Colon (tissue), 2 donors: ENCODE results near the gene SCUBE1.

ENCODE experiments used
- FAIRE-seq: peaks from 2 replicates; lab custom pipeline; 2012; peaks lifted over from hg19 to GRCh38; lab: Jason Lieb, UNC
- donor health status: control.
- donor health status: control.

SCUBE1 gene

DNA sequence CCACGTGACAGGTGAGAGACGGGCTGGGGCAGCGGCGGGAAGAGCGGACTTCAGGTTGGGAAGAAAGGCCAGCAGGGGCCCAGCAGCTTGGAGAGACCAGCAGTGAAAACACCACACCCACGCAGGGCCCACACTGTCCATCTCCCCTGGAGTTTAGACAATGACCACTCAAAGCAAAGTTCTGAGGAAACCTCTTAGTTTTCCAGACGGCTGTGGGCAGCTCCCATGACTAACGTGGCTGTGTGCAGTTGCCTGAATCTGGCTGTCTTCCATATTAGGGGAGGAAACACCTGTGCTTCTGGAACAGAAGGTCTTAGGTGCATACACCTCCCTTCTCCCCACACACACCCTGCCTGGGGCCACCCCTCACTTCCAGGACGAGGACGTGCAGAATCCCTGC, 85.6 kb downstream of the SCUBE1 start:
- FAIRE-seq, result no peak

DNA sequence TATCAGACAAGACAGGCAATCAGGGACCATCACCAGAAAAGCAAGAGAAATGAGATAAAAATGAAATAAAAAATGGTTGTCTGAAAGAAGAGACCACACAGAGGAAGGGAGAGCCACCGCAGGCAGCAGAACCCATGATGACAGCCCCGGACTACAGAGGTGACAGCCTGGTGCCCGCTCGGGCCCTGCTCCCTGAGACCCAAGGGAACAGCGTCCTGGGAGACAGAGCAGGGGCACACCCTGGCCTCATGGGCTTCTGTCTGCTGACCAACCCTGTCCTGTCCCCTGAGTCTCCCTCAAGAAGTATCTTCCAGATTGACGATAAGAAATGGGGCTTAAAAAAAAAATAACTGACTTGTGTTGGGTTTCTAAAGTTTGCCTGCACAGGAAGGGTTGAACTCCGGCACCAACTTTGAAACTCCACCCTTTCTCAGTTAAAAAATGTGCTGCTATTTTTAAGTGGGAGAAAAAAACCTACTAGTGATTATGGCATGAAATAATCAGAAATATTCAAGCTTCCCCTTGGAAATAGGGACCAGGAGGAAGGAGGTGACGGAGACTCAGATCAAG, 86.1 kb downstream of the SCUBE1 start:
- no peak for FAIRE-seq

DNA sequence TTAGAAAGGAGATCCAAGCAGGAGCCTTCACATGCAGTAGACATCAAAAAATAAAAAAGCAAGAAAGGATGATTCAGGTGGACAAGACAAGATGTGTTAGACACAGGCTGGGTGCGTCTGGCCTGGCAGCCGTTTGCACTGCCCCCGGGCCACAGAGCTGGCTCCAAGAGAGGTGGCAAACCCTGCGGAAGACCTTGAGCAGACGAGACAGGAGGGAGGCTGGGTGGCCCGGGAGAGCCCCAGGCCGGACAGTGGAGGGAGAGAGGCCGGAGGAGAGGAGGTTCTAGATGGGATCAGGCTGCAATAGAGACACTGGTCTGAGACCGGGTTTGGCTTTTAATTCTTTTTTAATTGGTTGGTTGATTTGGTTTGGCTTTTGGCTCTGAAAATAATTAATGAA, 86.6 kb downstream of the SCUBE1 start:
- FAIRE-seq, result no peak

DNA sequence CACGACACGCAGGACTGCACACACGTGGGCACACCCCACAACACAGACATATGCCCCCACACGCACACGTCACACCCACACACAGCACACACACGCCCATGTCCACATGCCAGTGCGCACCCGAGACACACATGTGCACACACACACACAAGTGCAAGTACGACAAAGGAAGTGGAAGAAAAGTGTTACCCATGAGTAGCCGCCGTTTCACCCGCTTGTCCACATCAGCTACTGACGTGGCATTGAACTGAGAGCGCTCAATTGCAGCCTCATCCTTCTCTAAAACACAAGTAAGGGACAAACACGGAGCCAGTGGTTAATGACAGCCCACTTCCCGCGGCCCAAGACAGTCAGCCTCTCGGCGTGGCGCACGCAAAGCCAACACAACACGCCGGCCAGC, 87.9 kb downstream of the SCUBE1 start:
- no peak for FAIRE-seq

DNA sequence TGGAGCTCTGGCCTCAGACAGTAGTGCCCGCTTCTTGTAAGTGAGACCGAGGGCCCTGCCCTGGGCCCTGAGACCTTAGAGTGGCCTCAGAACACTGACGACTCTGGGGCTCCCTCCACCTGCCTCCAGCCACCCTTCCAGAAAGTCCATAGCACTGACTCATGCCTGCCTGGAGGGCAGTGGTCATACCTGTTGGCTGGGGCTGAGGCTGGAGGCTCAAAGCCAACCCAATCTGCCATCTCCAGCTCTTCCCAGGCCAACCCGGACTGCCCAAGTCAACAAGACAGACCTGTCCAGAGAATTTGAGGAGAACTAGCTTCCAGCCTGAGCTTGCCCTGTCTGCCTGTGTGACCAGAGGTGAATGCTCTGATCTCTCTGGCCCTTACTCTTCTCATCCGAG, 89.3 kb downstream of the SCUBE1 start:
- no peak for FAIRE-seq

DNA sequence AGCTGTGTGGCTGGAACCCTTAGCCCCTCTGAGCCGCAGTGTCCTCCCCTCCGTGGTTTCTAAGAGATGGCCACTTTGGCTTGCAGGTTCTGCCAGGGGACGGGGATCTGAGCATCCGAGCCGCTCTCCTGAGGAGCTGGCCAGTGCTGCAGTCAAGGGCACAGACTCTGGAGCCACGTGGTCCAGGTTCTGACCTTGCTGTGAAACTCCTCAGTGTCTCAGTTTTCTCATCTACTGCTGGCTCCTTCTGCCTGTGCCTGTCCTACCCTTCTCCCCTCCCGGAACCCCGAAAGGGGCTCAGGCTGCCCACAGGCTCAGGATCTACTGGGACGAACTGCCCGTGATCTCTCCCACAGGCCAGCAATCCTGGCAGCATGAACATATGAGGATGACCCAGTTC, 90.9 kb downstream of the SCUBE1 start:
- no peak for FAIRE-seq

DNA sequence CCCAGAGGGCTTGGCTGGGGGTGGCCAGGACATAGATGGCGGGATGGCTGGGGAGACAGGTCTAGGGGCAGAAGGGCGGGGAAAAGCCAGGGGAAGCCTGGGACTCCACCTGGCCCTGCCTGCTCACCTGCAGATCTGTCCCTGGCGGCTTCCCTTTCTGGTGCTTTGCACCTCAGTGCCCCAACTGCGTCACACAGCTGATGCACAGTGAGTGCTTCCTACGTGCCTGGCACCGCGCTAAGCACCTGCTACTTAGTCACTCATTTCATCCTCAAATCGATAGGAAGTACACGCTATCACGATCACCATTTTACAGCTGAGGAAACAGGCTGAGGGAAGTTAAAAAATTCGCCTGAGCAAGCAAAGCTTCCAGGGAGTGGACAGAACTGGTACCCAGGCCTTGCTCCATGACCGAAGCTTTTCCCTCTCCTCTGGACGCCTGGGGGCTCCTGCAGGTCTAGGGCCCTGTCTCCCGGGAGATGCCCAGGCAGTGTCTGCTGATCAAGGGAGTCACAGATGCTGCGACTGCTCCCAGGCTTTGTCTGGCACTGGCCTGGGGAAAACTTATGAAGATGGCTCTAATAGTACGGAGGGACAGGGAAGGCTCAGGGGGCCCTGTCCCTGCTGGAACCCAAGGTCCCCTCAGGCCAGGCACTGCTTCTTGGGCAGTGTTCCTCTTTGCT, 93.2 kb downstream of the SCUBE1 start:
- FAIRE-seq, result no peak

DNA sequence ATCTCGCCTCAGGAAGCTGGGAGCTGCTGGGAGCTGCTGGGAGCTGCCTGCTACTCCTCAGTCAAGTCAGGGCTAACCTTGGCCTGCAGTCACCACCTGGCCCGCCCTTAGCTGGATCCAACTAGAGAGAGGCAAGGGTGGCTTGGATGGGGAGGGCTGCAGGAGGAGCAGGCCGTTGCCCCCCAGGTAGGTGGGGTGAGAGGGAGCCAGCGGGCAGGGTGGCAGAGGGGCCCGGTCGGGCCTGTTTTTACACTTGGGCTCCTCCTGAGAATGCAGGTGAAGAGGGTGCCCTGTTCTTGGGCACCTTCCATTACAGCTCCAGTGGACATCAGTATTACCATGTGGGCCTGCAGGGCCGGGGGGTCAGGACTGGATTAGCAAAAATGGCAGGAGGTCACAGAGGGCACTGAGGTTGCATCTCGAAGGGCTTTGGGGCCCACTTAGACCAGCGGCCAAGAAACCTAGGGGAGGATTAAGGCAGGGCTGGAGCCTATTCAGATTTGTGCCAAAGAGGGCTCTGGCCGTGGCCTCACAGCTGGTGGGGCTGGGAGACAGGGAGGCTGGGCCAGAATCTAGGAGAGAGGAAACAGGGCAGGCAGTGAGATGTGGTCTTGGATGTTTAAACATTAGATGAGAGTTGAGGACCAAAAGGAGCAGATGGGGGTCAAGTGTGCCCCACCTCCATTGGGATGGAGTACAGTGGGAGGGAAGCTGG, 95.5 kb downstream of the SCUBE1 start:
- FAIRE-seq, result no peak

DNA sequence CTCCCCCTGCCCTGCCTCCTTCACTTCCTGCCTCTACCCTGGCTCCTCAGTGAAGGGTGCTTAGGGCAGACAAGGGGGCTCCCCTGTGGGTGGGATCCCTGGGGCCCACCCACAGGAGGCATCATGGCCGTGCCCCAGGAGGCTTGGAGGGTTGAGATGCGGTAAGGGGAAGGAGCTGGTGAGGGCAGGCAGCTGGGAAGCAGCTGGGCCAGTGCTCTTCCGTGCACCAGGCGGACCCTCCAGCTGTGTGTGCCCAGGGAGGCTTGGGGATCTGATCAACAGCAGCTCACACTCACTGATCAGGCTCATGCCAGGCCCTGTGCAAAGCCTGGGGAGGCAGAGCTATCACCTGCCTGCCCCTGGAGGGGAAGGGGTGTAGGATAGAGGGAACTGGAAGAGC, 97.0 kb downstream of the SCUBE1 start:
- FAIRE-seq, result no peak

DNA sequence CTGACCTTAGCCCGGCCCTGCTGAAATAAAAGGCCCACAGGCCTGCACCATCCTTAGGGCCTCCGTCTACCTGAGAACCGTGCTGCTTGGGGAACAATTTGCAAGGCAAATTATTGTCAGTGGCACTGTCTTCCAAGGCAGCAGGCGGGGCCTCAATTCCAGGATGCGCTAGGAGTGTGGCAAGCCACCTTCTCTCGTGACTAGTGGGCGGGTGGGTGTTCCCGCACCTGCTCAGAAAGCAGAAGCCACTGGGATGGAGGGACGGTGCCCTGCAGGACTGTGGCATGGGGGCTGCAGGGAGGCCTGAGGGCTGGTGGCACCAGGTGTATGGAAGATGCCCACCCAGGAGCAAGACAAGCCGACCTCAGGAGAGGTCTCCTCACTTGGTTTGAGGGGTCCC, 97.5 kb downstream of the SCUBE1 start:
- no peak for FAIRE-seq

DNA sequence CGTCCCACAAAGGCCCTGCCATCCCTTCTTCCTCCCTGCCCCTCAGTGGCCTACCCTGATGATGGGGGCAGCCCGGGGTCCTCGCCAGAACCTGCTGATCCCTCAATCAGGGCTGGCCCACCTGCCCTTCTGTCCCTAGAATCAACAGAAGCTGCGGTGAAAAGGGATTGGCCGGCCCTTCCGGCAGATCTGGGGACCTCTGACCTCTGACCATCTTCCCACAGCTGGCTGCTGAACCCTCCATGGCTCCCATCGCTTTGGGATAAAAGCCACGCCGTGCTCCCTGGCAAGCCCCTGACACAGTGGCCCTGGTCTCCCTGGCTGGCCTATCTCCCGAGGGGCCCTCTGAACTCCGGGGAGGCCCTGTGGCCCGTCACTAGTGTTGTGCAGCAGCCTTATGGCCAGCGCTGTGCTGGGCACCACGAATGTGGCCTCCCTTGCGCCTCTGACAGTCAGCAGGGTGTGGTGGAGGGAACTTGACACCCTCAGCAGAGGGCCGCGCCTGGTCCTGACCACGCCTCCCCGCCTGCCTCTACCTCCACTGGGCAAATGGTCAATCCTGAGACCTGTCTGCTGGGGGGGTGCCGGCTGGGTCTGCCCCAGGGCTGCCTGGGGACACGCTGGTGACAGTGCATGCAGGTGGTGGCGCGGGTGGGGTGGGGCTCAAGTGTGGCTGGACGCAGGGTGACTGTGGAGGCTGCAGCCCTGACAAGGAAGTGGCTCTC, 98.2 kb downstream of the SCUBE1 start:
- no peak for FAIRE-seq

DNA sequence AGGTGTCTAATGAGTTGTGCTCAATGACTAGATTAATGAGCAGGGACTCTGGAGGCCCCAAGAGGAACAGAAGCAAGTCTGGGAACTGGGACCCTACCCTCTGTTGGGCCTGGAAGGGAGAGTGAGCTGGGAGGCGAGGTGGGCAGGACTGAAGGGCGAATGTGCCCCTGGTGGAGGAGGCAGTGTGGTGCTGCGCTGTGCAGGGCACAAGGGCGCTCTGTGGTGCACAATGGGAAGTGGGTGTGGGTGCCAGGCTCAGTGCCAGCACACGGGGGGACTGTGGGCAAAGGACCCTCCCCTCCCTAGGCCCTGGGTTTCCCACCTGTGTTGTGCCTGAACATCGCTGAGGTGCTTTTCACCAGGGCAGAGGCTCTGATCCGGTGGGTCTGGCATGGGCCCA, 98.8 kb downstream of the SCUBE1 start:
- FAIRE-seq, result no peak

DNA sequence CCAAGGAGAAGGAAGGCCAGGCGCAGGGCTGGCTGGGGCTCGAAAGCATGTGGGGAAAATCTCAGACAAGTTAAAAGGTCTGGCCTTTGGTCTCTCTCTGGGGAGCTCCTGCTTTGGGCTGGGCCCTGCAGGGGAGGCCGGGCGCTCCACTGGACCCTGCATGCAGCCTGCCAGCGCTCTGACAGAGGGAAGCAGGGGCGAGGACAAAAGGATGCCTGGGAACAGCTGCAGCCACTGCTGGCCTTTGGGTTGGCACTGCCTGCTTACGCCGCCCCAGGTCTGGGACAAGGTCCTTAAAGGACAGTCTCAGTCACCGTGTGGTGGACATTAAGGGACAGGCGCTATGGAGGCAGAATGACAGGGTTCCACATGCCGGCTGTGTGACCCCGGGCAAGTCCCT, 99.8 kb downstream of the SCUBE1 start:
- no peak for FAIRE-seq

DNA sequence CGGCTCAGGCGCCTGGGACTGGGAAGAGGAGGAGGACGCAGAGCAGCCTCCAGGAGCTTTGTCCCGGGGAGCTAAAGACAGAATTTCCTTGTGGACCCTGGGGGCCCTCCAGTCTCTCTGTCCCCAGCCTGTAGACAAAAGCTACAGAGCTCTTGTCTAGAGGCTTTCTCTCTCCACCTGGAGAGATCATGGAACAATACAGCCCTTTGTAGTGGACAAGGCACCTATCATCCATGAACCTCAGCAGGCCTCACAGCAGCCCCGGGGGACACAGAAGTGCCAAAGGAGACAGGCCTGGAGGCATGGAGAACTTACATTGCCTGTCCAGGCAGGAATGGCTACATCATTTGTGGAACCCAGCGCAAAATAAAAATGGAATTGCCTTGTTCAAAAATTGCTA, 100.5 kb downstream of the SCUBE1 start:
- no peak for FAIRE-seq

DNA sequence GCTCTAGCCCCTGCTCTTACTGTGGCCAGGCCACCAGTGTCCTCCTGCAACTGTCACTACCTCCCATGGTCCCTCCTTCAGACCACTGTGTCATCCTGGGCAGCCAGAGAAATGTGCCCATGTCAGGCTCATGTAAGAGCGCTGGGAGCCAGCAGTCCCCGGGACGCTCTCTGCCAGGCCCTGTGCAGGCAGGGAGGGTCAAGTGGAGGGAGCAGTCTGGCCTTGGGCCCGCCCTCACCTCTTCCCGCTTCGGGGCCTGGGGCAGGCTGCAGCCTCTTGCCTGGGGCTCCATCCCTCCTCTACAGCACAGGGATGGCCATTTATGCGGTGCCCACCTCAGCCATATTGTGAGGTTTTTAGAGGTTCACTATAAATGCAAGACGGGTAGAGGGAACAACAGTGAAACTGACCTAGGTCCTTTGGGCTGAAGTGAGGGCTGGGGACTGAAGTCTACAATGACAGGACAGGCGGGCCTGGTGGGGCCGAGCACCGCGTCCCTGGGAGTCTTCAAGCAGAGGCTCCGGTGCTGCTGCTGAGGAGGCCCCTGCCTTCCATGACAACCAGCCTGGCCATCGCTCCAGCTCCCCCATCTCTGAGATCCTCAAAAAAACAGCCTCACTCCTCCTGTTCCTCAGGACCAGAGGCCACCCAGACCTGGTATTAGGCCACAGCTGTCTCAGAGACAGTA, 101.3 kb downstream of the SCUBE1 start:
- no peak for FAIRE-seq

DNA sequence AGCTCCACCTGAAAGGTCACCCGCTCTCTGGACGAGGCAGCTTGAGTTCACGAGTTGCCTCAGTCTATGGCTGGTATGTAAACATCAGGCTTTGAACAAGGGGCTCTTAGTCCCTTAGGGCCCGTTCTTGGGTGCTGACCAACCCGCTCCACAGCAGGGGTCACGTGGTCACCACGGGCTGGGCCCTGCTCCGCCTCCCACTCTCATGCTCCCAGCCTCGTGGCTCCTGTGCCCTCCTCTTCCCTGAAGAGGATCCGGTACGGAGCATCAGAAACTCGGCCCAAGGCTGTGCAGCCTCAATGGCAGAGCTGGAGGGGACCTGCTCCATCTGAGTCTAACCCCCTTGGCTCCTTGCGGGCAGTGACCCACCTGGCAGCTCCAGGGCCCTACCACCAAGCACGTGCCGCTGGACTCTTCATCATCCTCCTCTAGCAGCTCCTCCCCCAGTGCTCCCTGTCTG, 102.0 kb downstream of the SCUBE1 start:
- FAIRE-seq, result no peak

DNA sequence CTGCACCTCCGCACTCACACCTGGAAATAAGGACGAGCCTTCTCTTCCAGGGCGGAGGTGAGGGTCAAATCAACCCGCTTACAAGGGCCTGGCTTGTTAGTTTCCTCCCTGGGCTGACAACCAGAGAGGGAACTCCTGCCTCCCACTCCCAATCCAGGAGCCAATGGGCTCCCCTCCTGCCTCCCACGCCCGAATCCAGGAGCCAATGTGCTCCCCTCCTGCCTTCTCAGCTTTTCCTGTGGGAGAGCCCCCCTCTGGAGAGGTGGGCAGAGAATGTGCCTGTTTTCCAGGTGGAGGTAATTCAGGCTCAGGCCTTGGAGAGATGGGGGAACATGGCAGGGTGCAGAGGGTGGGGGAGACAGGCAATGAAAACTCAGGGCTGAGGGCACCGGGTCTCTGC, 102.6 kb downstream of the SCUBE1 start:
- FAIRE-seq, result no peak

DNA sequence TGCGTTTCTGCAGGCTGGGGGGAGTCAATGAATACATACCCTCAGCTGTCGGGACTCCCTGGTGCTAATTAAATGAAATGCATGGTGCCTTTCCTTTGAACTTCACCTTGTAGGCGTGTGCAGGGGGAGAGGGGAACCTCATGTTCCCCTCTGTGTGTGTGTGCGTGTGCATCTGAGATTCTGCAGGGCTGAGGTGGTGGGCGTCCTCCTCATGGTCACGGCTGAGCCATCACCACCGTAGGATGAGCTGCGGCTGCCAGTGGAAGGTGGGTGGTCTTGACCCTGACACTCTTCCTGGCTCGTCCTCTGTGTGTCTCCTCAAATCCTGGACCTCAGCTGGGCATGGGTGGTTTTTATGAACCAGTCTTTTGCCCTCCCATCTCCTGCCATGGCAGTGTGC, 103.2 kb downstream of the SCUBE1 start:
- FAIRE-seq, result no peak

DNA sequence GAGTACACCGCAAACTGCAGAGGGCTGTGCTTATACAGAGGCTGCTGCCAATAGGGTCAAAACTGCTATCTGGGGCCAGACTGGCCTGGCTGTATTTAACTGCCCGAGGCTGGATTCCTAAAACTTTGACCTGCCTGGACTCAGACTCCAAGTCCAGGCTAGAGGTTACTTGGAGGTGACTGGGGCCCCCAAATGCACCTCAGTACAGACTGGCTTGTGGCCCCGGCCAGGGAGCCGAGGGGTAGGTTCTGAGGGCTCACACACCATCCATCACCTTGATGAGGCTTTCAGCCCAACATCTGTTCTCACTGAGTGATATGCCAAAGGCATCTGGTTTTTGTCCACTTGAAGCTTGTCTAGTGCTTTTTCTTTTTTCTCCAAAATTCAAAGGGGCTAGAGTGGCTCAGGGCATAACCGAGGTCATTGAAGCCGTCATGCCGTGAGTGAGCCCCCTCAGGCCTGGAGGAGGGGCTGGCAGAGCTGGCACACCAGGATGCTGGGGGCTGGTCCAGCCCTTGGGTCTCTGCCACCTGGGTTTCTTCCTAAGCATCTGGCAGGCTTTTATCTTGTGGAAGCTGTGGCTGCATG, 103.9 kb downstream of the SCUBE1 start:
- no peak for FAIRE-seq

DNA sequence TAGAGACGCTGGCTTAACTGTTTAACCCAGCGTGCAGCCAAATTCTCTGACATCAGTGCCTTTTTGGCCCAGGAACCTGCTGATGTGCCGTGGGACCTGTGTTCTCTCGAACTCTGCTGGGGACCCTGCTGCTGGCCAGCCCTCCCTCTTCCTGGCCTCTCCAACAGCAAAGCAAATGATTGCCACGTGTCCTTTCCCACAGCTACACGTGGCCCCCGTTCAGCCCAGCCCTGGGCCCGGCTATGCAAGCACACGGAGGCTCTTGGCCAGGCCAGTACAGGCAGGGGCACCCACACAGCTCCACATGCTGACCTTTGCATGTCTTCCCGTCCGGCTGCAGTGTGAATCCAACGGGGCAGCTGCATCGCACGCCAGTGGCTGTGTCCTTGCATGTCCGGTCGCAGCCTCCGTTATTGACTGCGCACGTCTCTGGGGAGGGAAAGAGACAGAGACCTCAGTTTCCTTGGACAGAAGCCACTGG, 104.6 kb downstream of the SCUBE1 start:
- FAIRE-seq, result no peak

DNA sequence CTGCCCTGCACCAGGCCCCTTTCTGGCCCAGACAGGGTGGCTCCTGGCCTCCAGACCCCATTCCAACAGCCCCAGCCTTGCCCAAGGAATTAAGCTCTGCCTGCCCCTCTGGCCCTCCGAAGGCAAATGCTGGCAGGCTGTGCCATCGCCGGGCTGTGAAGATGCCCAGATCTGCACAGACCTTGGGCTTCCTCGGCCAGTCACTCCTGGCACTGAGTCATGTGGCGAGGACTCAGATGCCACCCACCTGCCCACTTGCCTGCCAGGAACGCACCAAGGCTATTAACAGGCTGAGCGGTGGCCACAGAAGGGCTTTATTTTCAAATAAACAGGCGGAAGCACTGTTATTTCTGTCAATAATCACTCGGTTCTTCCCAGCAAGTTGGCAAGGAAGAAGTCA, 105.9 kb downstream of the SCUBE1 start:
- FAIRE-seq, result no peak
